NCI-H1436 treated with DMSO at 0.1 percent for 48 hours (cell line): Measurements from ENCODE around the gene TBC1D10B.
"Not testable (repeated sequence)": the region's sequence is repeated elsewhere in the genome, so short reads cannot be mapped to it uniquely, and the experiment has no call there.

Experiments used
- DNase-seq: peaks from one replicate; lab custom pipeline; 2025; lab: John Stamatoyannopoulos, UW

Gene TBC1D10B

DNA sequence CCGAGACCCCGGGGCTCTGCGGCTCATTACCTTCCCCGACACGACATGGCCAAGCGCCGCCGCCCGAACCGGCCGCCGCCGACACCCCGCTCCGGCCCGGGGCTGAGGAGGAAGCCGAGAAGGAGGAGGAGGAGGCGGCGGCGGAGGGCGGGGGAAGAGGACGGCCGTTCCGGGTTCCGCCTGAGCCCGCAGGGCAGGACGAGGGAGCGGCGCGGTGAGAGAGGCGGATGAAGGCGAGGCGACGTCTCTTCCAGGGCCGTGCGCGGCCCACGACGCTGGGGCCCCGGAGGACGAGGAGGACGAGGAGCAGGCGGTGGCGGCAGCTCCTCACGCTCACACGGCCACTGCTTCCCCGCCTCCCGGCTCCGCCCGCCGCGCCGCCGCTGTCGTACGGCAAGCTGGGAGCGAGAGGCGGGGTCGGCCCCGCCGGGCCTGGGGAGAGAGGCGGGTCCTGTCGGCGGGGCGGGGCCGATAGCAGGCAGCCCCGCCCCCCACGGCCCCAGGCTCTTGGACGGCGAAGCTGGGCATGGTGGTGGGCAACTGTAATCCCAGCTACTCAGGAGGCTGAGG is 35.2 kb downstream of the TBC1D10B start:
- DNase-seq, result not testable (repeated sequence)

DNA sequence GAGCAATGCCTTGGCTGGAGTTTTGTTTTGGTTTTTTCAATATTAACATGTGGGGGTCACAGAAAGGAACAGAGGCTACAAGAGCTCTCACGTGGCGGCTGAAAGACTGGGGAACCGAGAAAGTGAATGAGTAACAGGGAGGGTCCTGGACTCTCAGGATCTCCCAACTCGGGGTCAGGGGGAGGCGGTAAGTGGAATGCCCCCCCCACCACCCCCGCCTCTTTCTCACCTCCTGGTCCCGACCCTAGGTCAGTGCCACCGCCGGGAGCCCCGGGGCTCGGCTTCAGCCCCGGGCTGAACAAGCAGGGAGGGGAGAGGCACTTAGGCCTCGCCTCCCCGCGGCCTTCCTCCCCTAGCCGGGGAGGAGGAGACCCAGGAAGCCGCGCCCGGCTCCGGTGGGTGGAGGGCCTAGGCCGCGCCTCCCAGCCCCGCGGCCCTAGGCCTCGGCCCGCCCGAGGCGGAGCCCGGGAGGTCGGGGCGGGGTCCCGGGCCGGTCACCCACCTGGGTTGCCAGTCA is 35.8 kb downstream of the TBC1D10B start:
- DNase-seq, result not testable (repeated sequence)

DNA sequence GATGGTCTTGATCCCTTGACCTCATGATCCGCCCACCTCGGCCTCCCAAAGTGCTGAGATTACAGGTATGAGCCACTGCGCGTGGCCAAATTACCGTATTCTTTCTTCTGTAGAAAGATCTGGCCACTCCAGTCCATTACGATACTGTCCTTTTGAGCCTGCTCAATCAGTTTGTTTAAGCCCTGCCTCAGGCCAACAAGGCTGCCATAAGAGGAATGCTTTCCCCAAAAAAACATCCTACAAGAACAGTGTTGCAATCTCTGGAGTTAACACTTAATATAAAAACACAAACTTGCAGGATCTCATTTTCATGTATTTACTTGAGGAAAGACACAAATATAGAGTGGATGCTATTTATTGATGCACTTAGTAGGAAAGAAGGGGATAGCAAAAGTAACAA is 46.1 kb downstream of the TBC1D10B start:
- not testable (repeated sequence) for DNase-seq

DNA sequence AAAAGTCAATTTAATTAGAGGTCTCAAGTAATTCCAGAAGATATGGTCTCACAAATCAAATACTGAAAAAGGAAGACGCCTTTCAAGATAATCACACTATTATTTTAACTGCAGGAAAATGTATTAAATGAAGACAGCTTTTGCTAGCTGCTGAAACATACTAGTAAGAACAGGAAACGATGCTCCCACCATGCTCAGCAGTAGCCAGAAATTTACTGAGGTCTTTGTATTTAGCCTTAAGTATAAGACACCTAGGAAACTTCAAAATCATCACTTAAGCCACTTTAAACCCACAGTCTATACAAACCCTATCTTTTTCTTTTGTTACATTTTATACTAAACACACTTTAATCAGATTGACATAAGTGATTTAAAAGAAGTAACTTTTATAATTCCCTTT is 51.6 kb downstream of the TBC1D10B start:
- DNase-seq, result not testable (repeated sequence)

DNA sequence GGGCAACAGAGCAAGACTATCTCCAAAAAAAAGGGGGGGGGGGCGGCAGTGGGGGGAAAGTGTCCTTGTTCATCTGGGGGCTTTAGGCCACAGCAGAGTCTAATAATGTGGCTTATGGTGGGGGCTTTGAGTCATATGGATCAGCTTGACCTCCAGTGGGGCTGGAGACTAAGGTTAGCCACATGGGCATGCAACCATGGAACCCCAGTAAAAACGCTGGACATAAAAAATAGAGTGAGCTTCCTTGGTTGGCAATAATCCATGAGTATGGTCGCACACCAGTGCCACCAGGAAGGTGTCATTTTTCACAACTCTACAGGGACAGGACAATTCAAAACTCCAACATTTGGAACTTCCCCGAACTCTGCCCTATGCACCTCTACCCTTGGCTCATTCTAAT is 59.4 kb downstream of the TBC1D10B start:
- DNase-seq, result not testable (repeated sequence)

DNA sequence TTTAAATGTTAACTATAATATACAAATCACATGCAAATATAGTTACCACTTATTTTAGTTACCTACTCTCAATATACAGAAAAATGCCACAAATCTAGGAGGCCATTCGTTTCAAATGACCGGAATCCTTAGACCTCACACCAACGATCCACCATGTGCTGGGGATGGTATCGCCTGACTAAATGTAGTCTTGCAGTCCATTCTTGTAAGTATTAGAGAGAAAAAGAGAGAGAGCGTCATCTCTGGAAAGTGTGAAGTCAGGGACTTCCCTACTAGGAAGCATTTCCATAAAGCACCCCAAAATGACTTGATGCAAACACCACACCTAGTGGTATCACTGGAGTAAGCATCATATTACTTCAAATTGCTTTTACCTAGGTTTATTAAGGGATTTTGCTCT is 61.0 kb downstream of the TBC1D10B start:
- DNase-seq, result not testable (repeated sequence)
